NCI-H82 treated with DMSO at 0.1 percent for 48 hours (cell line): ENCODE results near the gene MAGIX.

Source experiments
- DNase-seq: peaks from one replicate; lab custom pipeline; 2025; ENCODE audit not compliant: unreplicated experiment; lab: John Stamatoyannopoulos, UW

MAGIX gene

GRCh38 chrX:49179358-49179757 lies 16.8 kb downstream of the MAGIX start:
- no peak for DNase-seq

- no peak for DNase-seq
Measured at GRCh38 chrX:49183701-49184281, 21.2 kb downstream of the MAGIX start.

GRCh38 chrX:49184294-49185281 lies 22.0 kb downstream of the MAGIX start:
- peak; percentile 92 for DNase-seq

GRCh38 chrX:49186125-49187027 lies 23.8 kb downstream of the MAGIX start, which contains the start of gene PRICKLE3:
Gene PRICKLE3 (minus strand): TSS chrX:49186373. CDS start chrX:49186297, 76 bp downstream.
- DNase-seq, result peak; percentile 58

GRCh38 chrX:49187028-49187394 lies 24.5 kb downstream of the MAGIX start:
- DNase-seq, result no peak

GRCh38 chrX:49187526-49187925 lies 25.0 kb downstream of the MAGIX start:
- no peak for DNase-seq

- no peak for DNase-seq
Measured at GRCh38 chrX:49188468-49189076, 26.0 kb downstream of the MAGIX start.

GRCh38 chrX:49189606-49190005 lies 27.0 kb downstream of the MAGIX start:
- DNase-seq, result no peak

GRCh38 chrX:49190821-49191573 lies 28.4 kb downstream of the MAGIX start:
- no peak for DNase-seq

- no peak for DNase-seq
Measured at GRCh38 chrX:49191574-49192011, 29.0 kb downstream of the MAGIX start.

GRCh38 chrX:49192722-49193328 lies 30.3 kb downstream of the MAGIX start:
- no peak for DNase-seq

GRCh38 chrX:49193542-49193964 lies 31.0 kb downstream of the MAGIX start:
- no peak for DNase-seq

- peak; percentile 77 for DNase-seq
Measured at GRCh38 chrX:49197543-49198087, 35.1 kb downstream of the MAGIX start.

GRCh38 chrX:49198540-49199314 lies 36.2 kb downstream of the MAGIX start:
- no peak for DNase-seq

GRCh38 chrX:49199315-49199595 lies 36.7 kb downstream of the MAGIX start:
- no peak for DNase-seq

- peak; percentile 67 for DNase-seq
Measured at GRCh38 chrX:49199906-49200771, 37.6 kb downstream of the MAGIX start, which contains the start of gene SYP. Gene SYP (minus strand): TSS chrX:49200193. CDS start chrX:49200186, 7 bp downstream.

- DNase-seq, result no peak
Measured at GRCh38 chrX:49202022-49202421, 39.5 kb downstream of the MAGIX start.

GRCh38 chrX:49203536-49203935 lies 41.0 kb downstream of the MAGIX start:
- DNase-seq, result no peak
